NCI-H2227 treated with DMSO at 0.1 percent for 48 hours (cell line): ENCODE data around the gene TUBB1.
"Not testable (repeated sequence)": the region's sequence is repeated elsewhere in the genome, so short reads cannot be mapped to it uniquely, and the experiment has no call there.

Experiments
- DNase-seq: peaks from one replicate; lab custom pipeline; 2025; lab: John Stamatoyannopoulos, UW

The TUBB1 gene

GRCh38 chr20:59022754-59023153 lies 3.5 kb downstream of the TUBB1 start:
- no peak for DNase-seq

- DNase-seq = no peak
Measured at GRCh38 chr20:59023616-59024015, 4.4 kb downstream of the TUBB1 start.

- DNase-seq = no peak
Measured at GRCh38 chr20:59024111-59024530, 4.9 kb downstream of the TUBB1 start.

- DNase-seq = no peak
Measured at GRCh38 chr20:59025086-59025485, 5.9 kb downstream of the TUBB1 start.

- no peak for DNase-seq
Measured at GRCh38 chr20:59025511-59025910, 6.3 kb downstream of the TUBB1 start.

GRCh38 chr20:59026904-59027740 lies 7.9 kb downstream of the TUBB1 start:
- DNase-seq = no peak

- DNase-seq = no peak
Measured at GRCh38 chr20:59027741-59028320, 8.6 kb downstream of the TUBB1 start.

GRCh38 chr20:59028812-59029211 lies 9.6 kb downstream of the TUBB1 start:
- no peak for DNase-seq

- DNase-seq = no peak
Measured at GRCh38 chr20:59030911-59031563, 11.8 kb downstream of the TUBB1 start.

- DNase-seq = no peak
Measured at GRCh38 chr20:59031564-59032022, 12.4 kb downstream of the TUBB1 start.

GRCh38 chr20:59032023-59032712 lies 12.9 kb downstream of the TUBB1 start, which contains the start of gene ATP5F1E:
ATP5F1E (minus strand) TSS chr20:59032335; CDS start chr20:59032251, 84 bp downstream.
- peak; percentile 97 for DNase-seq

- DNase-seq = peak; percentile 89
Measured at GRCh38 chr20:59032713-59033059, 13.5 kb downstream of the TUBB1 start.

- DNase-seq = no peak
Measured at GRCh38 chr20:59033093-59033492, 13.9 kb downstream of the TUBB1 start.

- DNase-seq = no peak
Measured at GRCh38 chr20:59033616-59034165, 14.5 kb downstream of the TUBB1 start.

GRCh38 chr20:59035381-59035780 lies 16.2 kb downstream of the TUBB1 start:
- DNase-seq = no peak

- no peak for DNase-seq
Measured at GRCh38 chr20:59037386-59037785, 18.2 kb downstream of the TUBB1 start.

- no peak for DNase-seq
Measured at GRCh38 chr20:59039233-59039632, 20.0 kb downstream of the TUBB1 start.

- DNase-seq = no peak
Measured at GRCh38 chr20:59040667-59041066, 21.4 kb downstream of the TUBB1 start.

GRCh38 chr20:59041487-59041886 lies 22.3 kb downstream of the TUBB1 start:
- DNase-seq = not testable (repeated sequence)

GRCh38 chr20:59042151-59042795 lies 23.0 kb downstream of the TUBB1 start, which contains the start of gene PRELID3B:
PRELID3B (minus strand) TSS chr20:59042786; CDS start chr20:59042730, 56 bp downstream.
- DNase-seq = no peak
